Prostate gland (tissue), 2 donors: ENCODE data around the gene CCDC144A.
"Not testable (repeated sequence)": the region's sequence is repeated elsewhere in the genome, so short reads cannot be mapped to it uniquely, and the experiment has no call there.

ENCODE experiments used
- CTCF ChIP-seq, 4 experiments: fragments of 200-600 bp in 2 of 4; fragments of 450-650 bp in 2 of 4; sonication (generic) in 2 of 4; IDR thresholded peaks; 1 replicate in 3 of 4; 2 replicates in 1 of 4; pipeline ENCODE4 v1.5.1; 2016 to 2019; ENCODE audit warnings: antibody characterized with exemption in 4 of 4, mild to moderate bottlenecking in 2 of 4, moderate library complexity in 2 of 4
- POLR2A ChIP-seq: fragments of 450-650 bp; IDR thresholded peaks from one replicate; pipeline ENCODE4 v1.6.1; 2016; ENCODE audit warnings: antibody characterized with exemption, mild to moderate bottlenecking
- POLR2AphosphoS5 ChIP-seq: sonication (generic); formaldehyde crosslinking; IDR thresholded peaks from one replicate; pipeline ENCODE4 v1.6.1; 2017; ENCODE audit warnings: antibody characterized with exemption

- not testable (repeated sequence) for TF ChIP-seq CTCF (IDR thresholded peaks at IDR 0.05); POLR2AphosphoS5; POLR2A
These were observed 60.5 kb downstream of the CCDC144A start for GRCh38 chr17:16750515-16750914.
